ENCODE data around the gene ARHGAP19. TPM values are rescaled to one million over a fixed set of nuclear protein-coding genes. Genes with fewer than 3 reads are reported as not detected.

ARHGAP19 gene
- total RNA-seq, 4 donors from 2014 or later = 4.5 to 8.4 (median 7.4) TPM

DNA sequence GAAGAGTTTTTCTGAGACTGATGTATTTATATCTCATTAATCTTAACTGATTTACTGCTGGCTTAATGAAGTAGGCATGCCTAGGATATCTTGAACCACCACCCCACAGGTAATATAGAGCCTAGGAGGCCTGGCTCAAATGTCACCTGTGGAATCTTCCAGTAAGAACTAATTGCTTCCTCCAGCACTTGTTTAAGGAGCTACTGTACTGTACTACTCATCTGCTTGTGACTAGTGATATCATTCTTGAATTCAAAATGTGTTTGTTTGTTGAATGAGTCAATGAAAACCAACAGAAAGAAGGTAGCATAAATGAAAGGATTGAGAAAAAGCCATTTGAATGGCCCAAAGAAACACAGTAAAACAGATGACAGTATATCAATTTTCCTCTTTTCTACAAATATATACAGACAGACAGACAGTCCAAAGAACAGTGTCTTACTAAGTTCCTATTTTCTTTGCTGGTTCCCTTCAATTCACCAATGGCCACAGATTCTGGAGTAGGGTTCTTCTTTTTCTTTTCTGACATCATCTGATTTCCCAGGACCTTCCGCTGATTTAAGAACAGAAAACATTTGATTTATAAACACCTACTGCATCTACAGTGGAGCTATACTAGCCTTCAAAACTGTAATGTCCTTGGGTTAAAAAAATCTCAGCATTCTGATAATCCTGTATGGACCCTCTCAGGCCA lies 63.0 kb downstream of the ARHGAP19 start:
- Histone ChIP-seq H3K36me3 (peaks cover 0 to 5% (median 2%) of the 10 kb centered on the region in 4 donors), H3K27ac (no peak overlapping the region), H3K9me3 (no peaks in the 10 kb centered on the region), H3K4me3 (no peak overlapping the region), H3K27me3 (no peaks in the 10 kb centered on the region), H3K4me1 (no peaks in the 10 kb centered on the region)
- no peak for DNase-seq
- in situ Hi-C loops (cut with MboI; ENCODE audit: low pct_ligation_motif_present in 1 of 4, low pct_unique_long_range_greater_than_20kb in 1 of 4, low sequenced_read_pairs in 3 of 4) = no loop called here
- intact Hi-C loops (cut with DNase I; ENCODE audit: low total_unique reads) = no loop called here
- WGBS, 2 donors (ENCODE audit: low coverage in 1 of 2) = 82 to 93% methylated on average over 1 of the region's 1 CpG
- TF ChIP-seq, protein P1, sequence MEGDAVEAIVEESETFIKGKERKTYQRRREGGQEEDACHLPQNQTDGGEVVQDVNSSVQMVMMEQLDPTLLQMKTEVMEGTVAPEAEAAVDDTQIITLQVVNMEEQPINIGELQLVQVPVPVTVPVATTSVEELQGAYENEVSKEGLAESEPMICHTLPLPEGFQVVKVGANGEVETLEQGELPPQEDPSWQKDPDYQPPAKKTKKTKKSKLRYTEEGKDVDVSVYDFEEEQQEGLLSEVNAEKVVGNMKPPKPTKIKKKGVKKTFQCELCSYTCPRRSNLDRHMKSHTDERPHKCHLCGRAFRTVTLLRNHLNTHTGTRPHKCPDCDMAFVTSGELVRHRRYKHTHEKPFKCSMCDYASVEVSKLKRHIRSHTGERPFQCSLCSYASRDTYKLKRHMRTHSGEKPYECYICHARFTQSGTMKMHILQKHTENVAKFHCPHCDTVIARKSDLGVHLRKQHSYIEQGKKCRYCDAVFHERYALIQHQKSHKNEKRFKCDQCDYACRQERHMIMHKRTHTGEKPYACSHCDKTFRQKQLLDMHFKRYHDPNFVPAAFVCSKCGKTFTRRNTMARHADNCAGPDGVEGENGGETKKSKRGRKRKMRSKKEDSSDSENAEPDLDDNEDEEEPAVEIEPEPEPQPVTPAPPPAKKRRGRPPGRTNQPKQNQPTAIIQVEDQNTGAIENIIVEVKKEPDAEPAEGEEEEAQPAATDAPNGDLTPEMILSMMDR (IDR thresholded peaks at IDR 0.05) = no peak
- TF ChIP-seq POLR2A (IDR thresholded peaks at IDR 0.05) (no peak), EP300 (IDR thresholded peaks at IDR 0.05; ENCODE audit: low read depth) (no peak)

DNA sequence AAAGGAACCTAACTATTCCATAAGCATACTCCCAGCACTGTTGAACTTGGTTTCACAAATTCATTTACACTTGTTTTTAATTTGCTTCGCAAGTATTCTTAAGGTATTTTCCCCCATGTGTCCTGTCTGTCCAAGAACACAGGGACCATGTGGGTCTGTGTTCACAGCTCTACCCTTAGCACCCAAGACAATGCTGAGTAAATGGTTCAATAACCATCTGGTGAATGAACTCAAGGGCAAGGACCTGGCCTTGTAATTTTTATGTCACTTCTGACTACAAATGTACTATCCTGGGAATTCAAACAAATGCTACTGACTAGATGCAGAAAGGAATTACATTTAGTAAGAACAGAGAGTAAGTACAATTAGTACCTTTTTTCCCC lies 63.7 kb downstream of the ARHGAP19 start:
- H3K27ac ChIP-seq = no peak overlapping the region
- in situ Hi-C loops (cut with MboI; ENCODE audit: low pct_ligation_motif_present in 1 of 4, low pct_unique_long_range_greater_than_20kb in 1 of 4, low sequenced_read_pairs in 3 of 4) = no loop called here
- no peaks in the 10 kb centered on the region for H3K9me3 ChIP-seq
- intact Hi-C loops (cut with DNase I; ENCODE audit: low total_unique reads) = no loop called here
- H3K27me3 ChIP-seq = no peaks in the 10 kb centered on the region
- 96 to 100% methylated on average over 1 of the region's 1 CpG for WGBS, 2 donors (ENCODE audit: low coverage in 1 of 2)
- TF ChIP-seq EP300 (IDR thresholded peaks at IDR 0.05; ENCODE audit: low read depth) (no peak), POLR2AphosphoS5 (IDR thresholded peaks at IDR 0.05) (no peak), POLR2A (IDR thresholded peaks at IDR 0.05) (no peak)
- TF ChIP-seq, protein P1 (IDR thresholded peaks at IDR 0.05) = no peak
- peaks cover 0 to 5% (median 2%) of the 10 kb centered on the region in 4 donors for H3K36me3 ChIP-seq
- no peak for DNase-seq
- H3K4me1 ChIP-seq = no peaks in the 10 kb centered on the region
- no peak overlapping the region for H3K4me3 ChIP-seq

DNA sequence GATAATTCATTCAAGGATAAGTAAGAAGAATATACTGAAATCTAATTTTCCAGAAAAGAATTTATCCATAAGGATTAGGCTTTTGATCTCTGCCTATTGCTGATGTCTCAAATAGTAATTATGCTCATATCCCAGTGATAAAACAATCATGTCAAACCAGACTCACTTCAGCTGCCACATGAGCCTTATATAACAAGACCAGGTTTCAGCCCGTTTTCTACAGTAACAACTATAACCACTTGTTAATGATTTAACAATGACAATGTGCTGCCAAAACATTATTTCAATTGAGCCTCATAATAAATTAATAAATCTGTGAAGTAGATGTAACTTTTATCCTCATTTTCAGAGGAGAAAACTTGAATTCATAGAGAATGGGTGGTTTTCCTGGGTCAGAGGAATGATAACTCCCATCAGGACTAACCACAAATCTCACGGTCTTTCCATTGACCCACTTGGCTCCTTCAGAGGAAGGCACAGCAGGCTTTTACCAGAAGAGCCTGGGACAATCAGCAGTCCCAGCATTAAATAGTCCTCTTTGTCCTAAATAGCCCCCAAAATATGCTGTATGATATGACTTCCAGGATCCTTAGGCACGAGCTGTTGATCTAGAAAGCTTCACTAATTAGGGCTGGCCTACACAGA lies 64.2 kb downstream of the ARHGAP19 start:
- peaks cover 0 to 5% (median 2%) of the 10 kb centered on the region in 4 donors for H3K36me3 ChIP-seq
- 77 to 85% methylated on average over 2 to 3 of the region's 3 CpGs for WGBS, 2 donors (ENCODE audit: low coverage in 1 of 2)
- no peaks in the 10 kb centered on the region for H3K9me3 ChIP-seq
- no peaks in the 10 kb centered on the region for H3K27me3 ChIP-seq
- no peak for DNase-seq
- TF ChIP-seq POLR2A (IDR thresholded peaks at IDR 0.05) (no peak), EP300 (IDR thresholded peaks at IDR 0.05; ENCODE audit: low read depth) (no peak), POLR2AphosphoS5 (IDR thresholded peaks at IDR 0.05) (no peak)
- TF ChIP-seq, protein P1 (IDR thresholded peaks at IDR 0.05) = no peak
- no peak overlapping the region for H3K4me3 ChIP-seq
- H3K27ac ChIP-seq = no peak overlapping the region
- in situ Hi-C loops (cut with MboI; ENCODE audit: low pct_ligation_motif_present in 1 of 4, low pct_unique_long_range_greater_than_20kb in 1 of 4, low sequenced_read_pairs in 3 of 4) = no loop called here
- H3K4me1 ChIP-seq = no peaks in the 10 kb centered on the region
- intact Hi-C loops (cut with DNase I; ENCODE audit: low total_unique reads) = no loop called here

DNA sequence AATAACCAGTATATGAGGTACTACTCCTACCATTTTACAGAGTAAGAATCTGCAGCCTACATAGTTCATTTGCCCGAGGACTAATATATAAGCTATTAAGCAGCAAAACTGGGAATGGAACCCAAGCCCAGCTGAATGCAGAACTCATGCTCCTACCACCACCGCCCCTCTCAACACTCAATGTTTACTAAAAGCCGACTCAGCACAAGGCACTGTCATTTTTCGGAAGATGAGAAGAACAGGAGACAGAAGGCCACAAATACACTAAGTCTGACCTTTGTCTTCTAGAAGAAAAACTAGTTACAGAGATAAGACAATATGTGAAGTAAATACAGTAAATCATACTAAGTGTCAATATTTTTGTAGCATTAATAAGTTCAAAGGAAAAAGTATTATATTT lies 66.0 kb downstream of the ARHGAP19 start:
- Histone ChIP-seq H3K4me1 (no peaks in the 10 kb centered on the region), H3K4me3 (no peak overlapping the region), H3K9me3 (no peaks in the 10 kb centered on the region), H3K27me3 (no peaks in the 10 kb centered on the region), H3K36me3 (peaks cover 0 to 5% (median 2%) of the 10 kb centered on the region in 4 donors), H3K27ac (no peak overlapping the region)
- 92% methylated on average over 4 of the region's 4 CpGs; no CpG with 5 or more reads in 1 of the 2 donors for WGBS, 2 donors (ENCODE audit: low coverage in 1 of 2)
- intact Hi-C loops (cut with DNase I; ENCODE audit: low total_unique reads) (no loop called here), in situ Hi-C loops (cut with MboI; ENCODE audit: low pct_ligation_motif_present in 1 of 4, low pct_unique_long_range_greater_than_20kb in 1 of 4, low sequenced_read_pairs in 3 of 4) (no loop called here)
- TF ChIP-seq EP300 (IDR thresholded peaks at IDR 0.05; ENCODE audit: low read depth) (no peak), POLR2AphosphoS5 (IDR thresholded peaks at IDR 0.05) (no peak), POLR2A (IDR thresholded peaks at IDR 0.05) (no peak)
- TF ChIP-seq, protein P1 (IDR thresholded peaks at IDR 0.05) = no peak
- no peak for DNase-seq

Measured in transverse colon (tissue), 4 donors.